Bone marrow (tissue), 2 donors: ENCODE results near the gene RGR.

Experiments
- DNase-seq, 2 donors: peaks; one replicate each; lab custom pipeline; 2025; lab: John Stamatoyannopoulos, UW

Gene RGR

GRCh38 chr10:84244651-84245270 is at the start of gene RGR:
Gene RGR (plus strand): TSS chr10:84245053. CDS start chr10:84245091, 38 bp downstream.
- no peak for DNase-seq

DNA sequence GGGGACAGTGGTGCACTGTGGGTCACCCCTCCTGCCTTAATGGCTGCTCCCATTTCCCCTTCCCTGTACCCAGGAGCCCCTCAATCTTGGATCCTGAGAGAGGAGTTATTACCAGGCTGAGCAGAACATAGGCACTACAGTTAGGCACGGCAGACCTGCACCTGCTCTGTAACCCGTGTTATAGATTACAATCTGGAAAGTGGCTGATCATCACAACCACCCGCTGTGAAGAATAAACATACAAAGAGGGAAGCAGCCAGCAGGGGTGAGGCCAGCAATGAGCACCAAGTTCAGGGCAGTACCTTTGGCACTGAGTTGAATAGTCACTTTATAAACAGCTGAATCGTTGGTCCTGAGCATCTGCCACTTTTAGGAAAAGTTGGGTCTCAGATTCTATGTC is 48.8 kb upstream of the RGR start:
- no peak for DNase-seq

GRCh38 chr10:84196941-84197340 is 47.9 kb upstream of the RGR start:
- no peak for DNase-seq

DNA sequence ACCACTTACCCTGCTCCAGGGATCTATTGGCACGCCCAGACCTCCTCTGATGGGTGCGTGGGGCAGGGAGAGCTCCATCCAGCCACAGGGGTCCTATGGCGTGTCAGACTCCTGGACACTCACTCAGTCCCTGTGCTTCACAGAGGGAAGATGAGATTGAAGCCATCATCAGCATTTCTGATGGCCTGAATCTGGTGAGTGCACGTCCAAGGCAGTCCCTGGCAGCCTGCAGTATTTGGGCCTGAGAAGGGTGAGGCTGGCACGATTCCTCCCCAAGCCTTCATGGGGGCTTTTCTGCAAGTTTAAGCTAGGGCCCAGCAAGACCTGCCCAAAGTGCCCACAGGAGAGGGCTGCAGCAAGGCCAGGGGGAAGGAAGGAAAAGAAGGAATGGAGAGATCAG is 47.2 kb upstream of the RGR start:
- DNase-seq = no peak

DNA sequence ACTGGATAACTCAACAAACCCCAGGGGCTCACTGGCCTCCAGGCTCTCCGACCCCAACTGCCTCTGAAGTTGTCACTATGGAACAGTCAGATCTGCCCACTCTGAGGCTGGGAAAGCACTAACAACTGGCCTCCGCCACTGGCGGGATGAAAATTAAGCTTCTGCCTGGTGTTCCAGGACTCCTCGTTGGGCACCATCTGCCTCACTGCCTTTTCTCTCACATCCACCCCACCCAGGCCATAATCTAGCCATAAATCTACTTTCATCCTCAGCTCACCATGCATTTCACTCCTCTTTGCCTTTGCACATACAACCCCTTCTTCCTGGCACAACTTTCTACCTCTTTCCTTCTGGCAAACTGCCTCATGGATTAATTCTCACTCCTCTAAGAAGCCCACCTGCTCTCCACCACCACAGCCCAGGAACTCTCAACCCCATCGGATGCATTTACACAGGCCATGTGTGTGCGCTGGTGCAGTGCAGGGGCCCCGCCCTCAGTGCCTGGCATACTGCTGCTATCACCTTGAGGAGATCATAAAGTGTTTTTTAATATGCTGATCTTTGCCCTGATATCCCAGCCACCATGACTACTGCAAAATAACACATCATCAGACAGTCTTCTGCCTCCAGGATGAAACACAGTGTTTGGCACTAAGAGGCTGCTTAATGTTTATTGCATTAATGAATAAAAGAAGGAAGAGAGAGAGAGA is 46.5 kb upstream of the RGR start:
- no peak for DNase-seq

DNA sequence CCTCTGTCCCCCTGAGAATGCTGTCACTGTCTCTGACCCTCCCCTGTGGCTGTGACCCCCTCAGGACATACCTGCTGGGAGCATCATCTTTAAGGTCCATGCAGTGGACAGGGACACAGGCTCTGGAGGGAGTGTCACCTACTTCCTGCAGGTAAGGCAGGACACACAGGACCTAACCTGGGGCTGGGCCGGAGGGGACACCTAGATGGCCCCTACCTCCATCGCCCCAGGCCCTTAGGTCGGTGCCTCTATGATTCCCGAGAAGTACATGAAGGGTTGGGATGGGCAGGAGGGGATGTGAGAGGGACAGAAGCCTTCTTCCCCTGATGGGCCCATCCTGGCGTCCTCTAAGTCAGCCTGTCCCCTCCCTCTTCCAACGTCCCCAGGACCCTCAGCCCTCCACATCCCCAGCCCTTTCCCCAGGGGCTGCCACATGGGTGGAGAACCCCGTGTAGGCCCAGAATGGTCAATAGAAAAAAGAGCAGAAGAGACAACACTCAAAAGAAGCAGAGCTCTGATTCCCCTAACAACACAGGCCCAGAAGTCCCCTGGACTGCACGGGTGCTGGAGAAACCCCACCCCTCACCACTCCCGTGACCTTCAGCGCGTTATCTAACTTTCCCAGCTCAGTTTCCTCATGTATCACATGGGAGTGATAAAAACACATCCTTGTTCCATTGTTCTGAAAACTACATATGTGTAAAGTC is 44.2 kb upstream of the RGR start:
- DNase-seq = no peak

DNA sequence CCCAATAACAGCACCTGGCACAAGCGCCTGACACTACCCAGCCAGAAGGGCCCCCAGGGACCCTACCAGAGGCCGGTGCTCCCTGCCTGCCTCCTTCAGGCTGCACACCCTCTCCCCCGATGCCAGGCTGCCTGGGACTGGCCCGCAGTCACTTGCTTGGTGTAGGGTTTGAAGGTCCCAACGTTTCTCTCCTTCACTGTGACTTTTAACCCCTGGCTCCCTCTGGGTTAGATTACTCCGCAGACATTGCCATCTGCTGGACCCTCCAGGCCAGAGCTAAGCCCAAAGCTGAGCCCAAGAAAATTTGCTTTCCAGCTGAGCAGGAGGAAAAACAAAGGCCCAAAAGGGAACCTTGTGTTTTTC is 43.6 kb upstream of the RGR start:
- no peak for DNase-seq

- no peak for DNase-seq
These were observed 43.2 kb upstream of the RGR start for GRCh38 chr10:84201682-84202081.

DNA sequence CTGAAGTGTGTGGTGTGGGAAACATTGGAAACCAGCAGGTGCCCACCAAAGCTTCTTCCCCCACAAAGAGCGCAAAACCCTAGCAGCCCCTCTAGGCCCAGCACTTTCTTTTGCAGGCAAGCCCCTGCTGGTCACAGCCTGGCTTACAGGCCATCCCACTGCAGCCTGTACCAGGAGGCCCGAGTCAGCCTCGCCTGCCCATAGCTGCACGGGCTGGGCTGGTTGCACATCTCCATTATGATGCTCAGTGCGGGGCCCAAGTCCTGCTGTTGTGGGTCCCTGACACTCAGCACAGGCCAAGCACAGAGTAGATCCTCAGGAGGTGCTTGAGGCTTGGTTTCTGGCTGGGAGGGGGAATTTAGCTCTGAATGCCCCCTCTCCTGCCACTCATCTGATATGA is 42.5 kb upstream of the RGR start:
- DNase-seq = no peak

- DNase-seq = no peak
These were observed 40.7 kb upstream of the RGR start for GRCh38 chr10:84204122-84204521.

GRCh38 chr10:84204610-84205009 is 40.2 kb upstream of the RGR start:
- no peak for DNase-seq

DNA sequence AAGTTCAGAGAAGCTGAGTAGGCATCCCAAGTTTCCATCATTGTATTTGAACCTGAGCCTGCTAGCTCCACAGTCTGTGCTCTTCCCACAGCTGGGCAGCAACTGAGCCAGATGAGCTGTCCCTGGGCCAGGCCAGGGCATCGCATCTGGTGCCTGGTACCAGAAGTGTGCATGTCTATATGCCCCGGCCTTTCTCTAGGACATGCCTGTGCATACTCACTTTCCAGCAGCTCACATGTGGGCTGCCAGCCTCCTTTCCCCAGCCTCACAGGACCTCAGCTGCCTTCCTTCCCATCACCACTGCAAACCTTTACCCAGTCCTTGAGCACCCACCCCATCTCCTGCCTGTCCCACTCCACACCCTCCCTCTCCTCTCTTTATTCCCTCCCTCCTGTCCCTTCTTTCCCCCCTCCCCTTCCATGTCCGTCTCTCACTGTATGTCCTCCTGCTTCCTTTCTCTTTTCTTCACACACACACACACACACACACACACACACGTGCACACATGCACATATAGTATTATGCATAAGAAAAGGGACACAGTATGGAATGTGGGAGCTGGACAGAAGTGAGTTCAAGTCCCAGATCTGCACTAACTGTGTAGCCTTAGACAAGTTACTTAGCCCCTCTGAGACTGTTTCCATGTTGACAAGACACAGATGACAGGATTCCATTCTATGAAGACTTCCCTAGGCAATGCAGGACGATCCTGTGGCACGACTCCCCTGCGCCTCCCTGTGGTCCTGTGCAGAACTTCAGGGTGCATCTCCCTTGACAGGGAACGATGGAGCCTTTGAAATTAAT is 39.6 kb upstream of the RGR start:
- peak; percentile 11 to 39 for DNase-seq

GRCh38 chr10:84205853-84206525 is 38.9 kb upstream of the RGR start:
- no peak for DNase-seq

DNA sequence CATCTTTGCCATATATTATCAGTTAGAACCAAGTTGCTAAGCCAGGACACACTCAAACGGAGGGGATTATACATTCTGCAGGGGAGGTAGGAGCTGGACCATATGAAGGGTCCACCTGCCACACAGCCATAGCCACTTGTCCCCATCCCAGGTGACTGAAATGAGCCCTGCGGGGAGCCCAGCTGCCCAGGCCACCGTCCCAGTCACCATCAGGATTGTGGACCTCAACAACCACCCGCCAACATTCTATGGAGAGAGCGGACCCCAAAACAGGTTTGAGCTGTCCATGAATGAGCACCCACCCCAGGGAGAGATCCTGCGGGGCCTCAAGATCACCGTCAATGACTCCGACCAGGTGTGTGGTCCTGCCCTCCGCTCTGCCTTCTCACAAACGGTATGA is 36.8 kb upstream of the RGR start:
- no peak for DNase-seq

DNA sequence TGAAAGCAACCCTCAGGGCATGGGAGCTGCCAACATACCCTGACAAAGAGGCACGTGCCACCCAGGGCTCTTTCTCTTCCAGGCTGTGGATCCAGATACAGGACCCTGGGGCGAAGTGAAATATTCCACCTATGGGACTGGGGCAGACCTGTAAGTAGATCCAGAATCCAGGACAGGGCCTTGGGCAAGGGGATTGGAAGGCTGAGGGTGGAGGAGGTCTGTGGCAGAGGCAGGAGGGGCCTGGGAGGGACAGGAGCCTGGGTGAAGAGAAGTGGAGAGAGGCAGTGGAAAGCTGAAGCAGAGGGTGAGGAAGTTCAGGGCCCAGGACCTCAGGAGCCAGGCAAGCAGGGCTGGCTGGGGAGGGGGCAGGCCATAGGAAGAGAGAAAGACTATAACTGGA is 33.3 kb upstream of the RGR start:
- no peak for DNase-seq

- no peak for DNase-seq
These were observed 32.8 kb upstream of the RGR start for GRCh38 chr10:84212014-84212413.

GRCh38 chr10:84213076-84213475 is 31.8 kb upstream of the RGR start:
- no peak for DNase-seq

- DNase-seq = no peak
These were observed 30.7 kb upstream of the RGR start for GRCh38 chr10:84214046-84214572.

- DNase-seq = peak in 1 of 2 donors; percentile 16
These were observed 30.1 kb upstream of the RGR start for GRCh38 chr10:84214612-84215235.

- DNase-seq = no peak
These were observed 28.0 kb upstream of the RGR start for GRCh38 chr10:84216834-84217233.

- no peak for DNase-seq
These were observed 27.1 kb upstream of the RGR start for GRCh38 chr10:84217746-84218145.
